SK-N-MC (cell line): ENCODE measurements around the gene NUDT15.

Source experiments
- EZH2 ChIP-seq: fragments of 200-600 bp; sonication (generic); IDR thresholded peaks from one replicate; pipeline ENCODE4 v1.6.1; 2017; ENCODE audit warnings: antibody characterized with exemption
- POLR2AphosphoS5 ChIP-seq: IDR thresholded peaks from 2 replicates; pipeline ENCODE4 v1.6.1; 2012; ENCODE audit warnings: mild to moderate bottlenecking, low read depth, low read length, borderline replicate concordance

- TF ChIP-seq EZH2 (no peak), POLR2AphosphoS5 (no peak)
These were observed 56.9 kb downstream of the NUDT15 start for GRCh38 chr13:48094404-48094780.
